PC-3 (cell line): Measurements from ENCODE around the gene PPP1CC. TPM values are rescaled to one million over a fixed set of nuclear protein-coding genes. Genes with fewer than 3 reads are reported as not detected.

Experiments
- ATAC-seq: fragments of 200-7000 bp; cut with Tn5 transposase; 2 replicates; pipeline ENCODE4 v1.9.1; 2020; ENCODE audit warnings: mild to moderate bottlenecking, moderate library complexity
- BruUV-seq: library from RNA; stranded (reverse); fragments of 400-500 nt; replicated peaks from 2 replicates; lab custom pipeline; 2021; lab: Mats Ljungman, UMichigan
- CTCF ChIA-PET: fragments of 300-600 bp; sonication (Branson Sonifier 250); formaldehyde crosslinking; loops from one replicate; lab custom pipeline; 2022; ENCODE audit warnings: antibody characterized with exemption; lab: Charles Lee
- POLR2A ChIA-PET: fragments of 300-600 bp; sonication (Branson Sonifier 250); formaldehyde crosslinking; loops from one replicate; lab custom pipeline; 2022; ENCODE audit warnings: antibody characterized with exemption; ENCODE audit not compliant: unreplicated experiment; lab: Charles Lee
- DNase-seq: peaks from one replicate; pipeline ENCODE4 v3.0.0-alpha.2; 2015
- H2AFZ ChIP-seq: fragments of 300-600 bp; sonication (generic); 2 replicates; pipeline ENCODE4 v1.6.0; 2016; ENCODE audit warnings: antibody characterized with exemption, low read length
- H3F3A ChIP-seq: fragments of 300-600 bp; sonication (generic); one replicate; pipeline ENCODE4 v1.6.0; 2017; ENCODE audit warnings: antibody characterized with exemption, low read length, control low read depth, mild to moderate bottlenecking; ENCODE audit not compliant: unreplicated experiment
- H3K27ac ChIP-seq: fragments of 300-600 bp; sonication (generic); 2 replicates; pipeline ENCODE4 v1.5.1; 2016; ENCODE audit warnings: mild to moderate bottlenecking, low read length
- H3K27me3 ChIP-seq: fragments of 300-600 bp; sonication (generic); 2 replicates; pipeline ENCODE4 v1.6.1; 2016; ENCODE audit warnings: low read length, mixed read lengths
- H3K36me3 ChIP-seq: fragments of 300-600 bp; sonication (generic); 2 replicates; pipeline ENCODE4 v1.6.1; 2016; ENCODE audit warnings: low read depth, mixed run types, low read length, mixed read lengths
- H3K4me1 ChIP-seq: fragments of 300-600 bp; sonication (generic); 2 replicates; pipeline ENCODE4 v1.5.1; 2016; ENCODE audit warnings: low read length; ENCODE audit not compliant: insufficient read depth
- H3K4me2 ChIP-seq: fragments of 300-600 bp; sonication (generic); 2 replicates; pipeline ENCODE4 v1.6.0; 2016; ENCODE audit warnings: low read length
- H3K4me3 ChIP-seq: fragments of 300-600 bp; sonication (generic); 2 replicates; pipeline ENCODE4 v1.5.1; 2016; ENCODE audit warnings: mild to moderate bottlenecking, low read length, mixed read lengths
- H3K79me2 ChIP-seq: fragments of 300-600 bp; sonication (generic); 2 replicates; pipeline ENCODE4 v1.6.1; 2017; ENCODE audit warnings: low read length, mixed read lengths
- H3K9ac ChIP-seq: fragments of 300-600 bp; sonication (generic); 2 replicates; pipeline ENCODE4 v1.6.0; 2016; ENCODE audit warnings: mild to moderate bottlenecking, low read length
- H3K9me2 ChIP-seq: fragments of 300-600 bp; sonication (generic); replicated peaks from 2 replicates; pipeline ENCODE4 v1.6.1; 2016; ENCODE audit warnings: mixed run types, low read length, mixed read lengths
- H3K9me3 ChIP-seq: fragments of 300-600 bp; sonication (generic); 2 replicates; pipeline ENCODE4 v1.6.1; 2016; ENCODE audit warnings: low read length, mixed read lengths
- H4K20me1 ChIP-seq: fragments of 300-600 bp; sonication (generic); 2 replicates; pipeline ENCODE4 v1.6.1; 2016; ENCODE audit warnings: low read length, mixed read lengths
- CTCF ChIP-seq: fragments of 300-600 bp; sonication (generic); conservative IDR thresholded peaks from 2 replicates; pipeline ENCODE4 v1.5.1; 2017; ENCODE audit warnings: antibody characterized with exemption, low read depth, mild to moderate bottlenecking, low read length
- EZH2 ChIP-seq: fragments of 300-600 bp; sonication (generic); IDR thresholded peaks from one replicate; pipeline ENCODE4 v1.6.1; 2017; ENCODE audit warnings: antibody characterized with exemption, mild to moderate bottlenecking, low read length; ENCODE audit not compliant: unreplicated experiment
- EZH2phosphoT487 ChIP-seq: fragments of 300-600 bp; sonication (generic); IDR thresholded peaks from 2 replicates; pipeline ENCODE4 v1.6.1; 2018; ENCODE audit warnings: mild to moderate bottlenecking, antibody characterized with exemption, low read length, borderline replicate concordance
- intact Hi-C: fragments of 100-400 bp; cut with micrococcal nuclease; formaldehyde crosslinking; loops from 2 replicates; pipeline ENCODE4 v1.9.0; 2023
- total RNA-seq: library from RNA; depleted of rRNA; stranded (reverse); fragments of >200 nt; gene quantifications from 2 replicates; pipeline ENCODE4 v1.2.3, GENCODE V29; 2014

Gene PPP1CC
- total RNA-seq, 1 experiment from 2014 or later: 204 TPM

GRCh38 chr12:110743571-110744093, 941 bp upstream of the PPP1CC start:
- peak overlapping the region; percentile 72 for H3K9ac ChIP-seq
- peak; percentile 4; the same call in 1 of the 2 replicates for ATAC-seq
- peak overlapping the region; percentile 3; the same call in 1 of the 2 replicates for H3K27ac ChIP-seq
- peak overlapping the region; percentile 100 for H2AFZ ChIP-seq
- peak overlapping the region; percentile 87 for H3K4me3 ChIP-seq
- peaks cover 35% of the 10 kb centered on the region for H4K20me1 ChIP-seq
- intact Hi-C loops: loop anchor here (5.0 kb wide), 1 partner anchor 46 kb away; no protein-coding TSS in a partner anchor
- peak; percentile 56 for DNase-seq
- H3K4me2 ChIP-seq: peak overlapping the region; percentile 99
- H3K36me3 ChIP-seq: peaks cover 5% of the 10 kb centered on the region
- H3K27me3 ChIP-seq: no peaks in the 10 kb centered on the region
- H3K4me1 ChIP-seq: peaks cover 44% of the 10 kb centered on the region
- CTCF ChIA-PET: no interaction called here
- BruUV-seq: no TSS peak
- H3K9me2 ChIP-seq: no peaks in the 10 kb centered on the region
- POLR2A ChIA-PET: interaction anchor here (0.6 kb wide), 1 partner anchor 476 kb away, joined by 3 read pairs; no protein-coding TSS in a partner anchor
- peaks cover 47% of the 10 kb centered on the region for H3K79me2 ChIP-seq
- TF ChIP-seq EZH2: no peak
- no peak for TF ChIP-seq EZH2phosphoT487
- no peak for TF ChIP-seq CTCF
- no peaks in the 10 kb centered on the region for H3K9me3 ChIP-seq
- H3F3A ChIP-seq: no peaks in the 10 kb centered on the region

- H3K27me3 ChIP-seq: no peaks in the 10 kb centered on the region
- H4K20me1 ChIP-seq: peaks cover 48% of the 10 kb centered on the region
- DNase-seq (no peak), ATAC-seq (peak; percentile 1)
- BruUV-seq: no TSS peak
- H3K4me2 ChIP-seq: peak overlapping the region; percentile 92
- CTCF ChIA-PET: no interaction called here
- peak overlapping the region; percentile 48 for H3K27ac ChIP-seq
- H3K9me2 ChIP-seq: no peaks in the 10 kb centered on the region
- H3F3A ChIP-seq: no peaks in the 10 kb centered on the region
- H3K9ac ChIP-seq: peak overlapping the region; percentile 92
- no peak for TF ChIP-seq CTCF
- TF ChIP-seq EZH2phosphoT487: no peak
- TF ChIP-seq EZH2: no peak
- peaks cover 10% of the 10 kb centered on the region for H3K36me3 ChIP-seq
- H3K9me3 ChIP-seq: no peaks in the 10 kb centered on the region
- peak overlapping the region; percentile 64; the same call in 1 of the 2 replicates for H2AFZ ChIP-seq
- POLR2A ChIA-PET: interaction anchor here (0.6 kb wide), 1 partner anchor 18 kb away, joined by 3 read pairs; no protein-coding TSS in a partner anchor
- peaks cover 57% of the 10 kb centered on the region for H3K4me1 ChIP-seq
- intact Hi-C loops: loop anchor here (5.0 kb wide), 1 partner anchor 45 kb away; no protein-coding TSS in a partner anchor
- peaks cover 61% of the 10 kb centered on the region for H3K79me2 ChIP-seq
- H3K4me3 ChIP-seq: peak overlapping the region; percentile 87
These were observed 484 bp downstream of the PPP1CC start for GRCh38 chr12:110742096-110742717.
